ENCODE data around the gene ZNF609. TPM values are rescaled to one million over a fixed set of nuclear protein-coding genes. Genes with fewer than 3 reads are reported as not detected.

Gene ZNF609
- total and polyA plus RNA-seq, 3 donors from 2014 or later = 48.7 to 75.8 (median 60.5) TPM

GRCh38 chr15:64500695-64501395 is 40.5 kb downstream of the ZNF609 start:
- Histone ChIP-seq H3K4me3 (no peak overlapping the region), H3K36me3 (ENCODE audit: low read depth, missing control alignments) (no peaks in the 10 kb centered on the region), H3K27ac (no peak overlapping the region), H3K4me1 (peaks cover 28% of the 10 kb centered on the region), H3K27me3 (no peaks in the 10 kb centered on the region), H3K9me3 (no peaks in the 10 kb centered on the region)
- intact Hi-C loops (cut with DNase I; ENCODE audit: low total_unique reads) = no loop called here
- TF ChIP-seq CTCF (IDR thresholded peaks at IDR 0.05) = no peak
- no peak for TF ChIP-seq POLR2A (IDR thresholded peaks at IDR 0.05)
- DNase-seq = no peak
- 46 to 61% methylated on average over 3 of the region's 3 CpGs for WGBS, 2 donors

GRCh38 chr15:64501396-64501715 is 41.0 kb downstream of the ZNF609 start:
- H3K4me1 ChIP-seq = peaks cover 28% of the 10 kb centered on the region
- H3K9me3 ChIP-seq = no peaks in the 10 kb centered on the region
- WGBS, 2 donors = 67 to 92% methylated on average over 1 of the region's 1 CpG
- no peaks in the 10 kb centered on the region for H3K36me3 ChIP-seq (ENCODE audit: low read depth, missing control alignments)
- H3K27me3 ChIP-seq = no peaks in the 10 kb centered on the region
- intact Hi-C loops (cut with DNase I; ENCODE audit: low total_unique reads) = no loop called here
- H3K27ac ChIP-seq = no peak overlapping the region
- no peak for DNase-seq
- no peak overlapping the region for H3K4me3 ChIP-seq
- no peak for TF ChIP-seq POLR2A (IDR thresholded peaks at IDR 0.05)
- no peak for TF ChIP-seq CTCF (IDR thresholded peaks at IDR 0.05)

- WGBS, 2 donors = 88 to 95% methylated on average over 2 of the region's 2 CpGs
These were observed 41.8 kb downstream of the ZNF609 start for GRCh38 chr15:64502151-64502550.

GRCh38 chr15:64502551-64502950 is 42.2 kb downstream of the ZNF609 start:
- Histone ChIP-seq H3K4me1 (peaks cover 38% of the 10 kb centered on the region), H3K4me3 (no peak overlapping the region), H3K9me3 (no peaks in the 10 kb centered on the region), H3K27me3 (no peaks in the 10 kb centered on the region), H3K27ac (peak overlapping the region in 1 of 2 donors; percentile 38), H3K36me3 (ENCODE audit: low read depth, missing control alignments) (no peaks in the 10 kb centered on the region)
- intact Hi-C loops (cut with DNase I; ENCODE audit: low total_unique reads) = no loop called here
- TF ChIP-seq CTCF (IDR thresholded peaks at IDR 0.05) (no peak), POLR2A (IDR thresholded peaks at IDR 0.05) (no peak)
- WGBS, 2 donors = 84 to 85% methylated on average over 3 of the region's 3 CpGs
- no peak for DNase-seq

More at GRCh38 chr15:64502151-64502550, 41.8 kb downstream of the ZNF609 start:
- Histone ChIP-seq H3K9me3 (no peaks in the 10 kb centered on the region), H3K4me1 (peaks cover 34% of the 10 kb centered on the region), H3K36me3 (ENCODE audit: low read depth, missing control alignments) (no peaks in the 10 kb centered on the region), H3K27me3 (no peaks in the 10 kb centered on the region), H3K4me3 (no peak overlapping the region), H3K27ac (no peak overlapping the region)
- intact Hi-C loops (cut with DNase I; ENCODE audit: low total_unique reads) = no loop called here
- no peak for DNase-seq
- TF ChIP-seq CTCF (IDR thresholded peaks at IDR 0.05) (no peak), POLR2A (IDR thresholded peaks at IDR 0.05) (no peak)

- H3K27ac ChIP-seq = peak overlapping the region in 1 of 2 donors; percentile 38
- 56 to 64% methylated on average over 4 of the region's 4 CpGs for WGBS, 2 donors
- no peaks in the 10 kb centered on the region for H3K36me3 ChIP-seq (ENCODE audit: low read depth, missing control alignments)
- no peak for DNase-seq
- peaks cover 45% of the 10 kb centered on the region for H3K4me1 ChIP-seq
- TF ChIP-seq POLR2A (IDR thresholded peaks at IDR 0.05) (no peak), CTCF (IDR thresholded peaks at IDR 0.05) (no peak)
- H3K4me3 ChIP-seq = no peak overlapping the region
- H3K27me3 ChIP-seq = no peaks in the 10 kb centered on the region
- intact Hi-C loops (cut with DNase I; ENCODE audit: low total_unique reads) = no loop called here
- no peaks in the 10 kb centered on the region for H3K9me3 ChIP-seq
These were observed 42.8 kb downstream of the ZNF609 start for GRCh38 chr15:64503197-64503596.
